OCI-LY7 (cell line): Measurements from ENCODE around the gene EXPH5. TPM values are rescaled to one million over a fixed set of nuclear protein-coding genes. Genes with fewer than 3 reads are reported as not detected.

Experiments
- BruUV-seq: library from RNA; stranded (reverse); fragments of 400-500 nt; replicated peaks from 2 replicates; lab custom pipeline; 2021; lab: Mats Ljungman, UMichigan
- CTCF ChIA-PET: fragments of 300-600 bp; sonication (Branson Sonifier 250); formaldehyde crosslinking; loops from one replicate; lab custom pipeline; 2022; ENCODE audit warnings: antibody characterized with exemption; ENCODE audit not compliant: unreplicated experiment; lab: Charles Lee
- POLR2A ChIA-PET: fragments of 300-600 bp; sonication (Branson Sonifier 250); formaldehyde crosslinking; loops from one replicate; lab custom pipeline; 2022; ENCODE audit warnings: antibody characterized with exemption; lab: Charles Lee
- DNase-seq: peaks from one replicate; pipeline ENCODE4 v3.0.0-alpha.2; 2015; ENCODE audit warnings: low spot score
- H2AFZ ChIP-seq: fragments of 200-600 bp; sonication (generic), shearing (Covaris generic); 2 replicates; pipeline ENCODE4 v1.6.1; 2014; ENCODE audit warnings: mild to moderate bottlenecking, antibody characterized with exemption, low read length, moderate library complexity
- H3K27ac ChIP-seq: fragments of 200-600 bp; sonication (generic); 2 replicates; pipeline ENCODE4 v1.5.1; 2014; ENCODE audit warnings: mixed run types, low read depth, mild to moderate bottlenecking, moderate library complexity, low read length, inconsistent platforms; ENCODE audit not compliant: poor library complexity, severe bottlenecking
- H3K36me3 ChIP-seq: fragments of 200-600 bp; sonication (generic); 2 replicates; pipeline ENCODE4 v1.6.1; 2014; ENCODE audit warnings: mild to moderate bottlenecking, antibody characterized with exemption, low read length, moderate library complexity, mixed read lengths; ENCODE audit not compliant: insufficient read depth
- H3K4me1 ChIP-seq: fragments of 200-600 bp; sonication (generic); 2 replicates; pipeline ENCODE4 v1.5.1; 2014; ENCODE audit warnings: mild to moderate bottlenecking, low read length; ENCODE audit not compliant: insufficient read depth, poor library complexity, severe bottlenecking
- H3K4me2 ChIP-seq: fragments of 200-600 bp; sonication (generic); 2 replicates; pipeline ENCODE4 v1.6.1; 2014; ENCODE audit warnings: mild to moderate bottlenecking, low read length
- H3K4me3 ChIP-seq: fragments of 200-600 bp; sonication (generic); 2 replicates; pipeline ENCODE4 v1.5.1; 2014; ENCODE audit warnings: mild to moderate bottlenecking, low read depth, low read length; ENCODE audit not compliant: poor library complexity, severe bottlenecking
- H3K79me2 ChIP-seq: fragments of 200-600 bp; sonication (generic); 2 replicates; pipeline ENCODE4 v1.6.1; 2016; ENCODE audit warnings: low read depth, mild to moderate bottlenecking, low read length, moderate library complexity, mixed read lengths; ENCODE audit not compliant: insufficient read depth
- H3K9me2 ChIP-seq: fragments of 200-600 bp; sonication (generic); 2 replicates; pipeline ENCODE4 v1.6.1; 2016; ENCODE audit warnings: mild to moderate bottlenecking, low read length, mixed read lengths; ENCODE audit not compliant: insufficient read depth
- H3K9me3 ChIP-seq: fragments of 200-600 bp; sonication (generic); 2 replicates; pipeline ENCODE4 v1.6.1; 2014; ENCODE audit warnings: mild to moderate bottlenecking, mixed run types, low read length, mixed read lengths
- H4K20me1 ChIP-seq: fragments of 200-600 bp; sonication (generic); 2 replicates; pipeline ENCODE4 v1.6.1; 2014; ENCODE audit warnings: mild to moderate bottlenecking, antibody characterized with exemption, low read length, moderate library complexity, mixed read lengths; ENCODE audit not compliant: insufficient read depth
- EZH2phosphoT487 ChIP-seq: fragments of 200-600 bp; sonication (generic); IDR thresholded peaks from 2 replicates; pipeline ENCODE4 v1.6.1; 2018; ENCODE audit warnings: low read depth, borderline replicate concordance, mild to moderate bottlenecking, mixed run types, antibody characterized with exemption, low read length, moderate library complexity, mixed read lengths
- intact Hi-C: fragments of 100-400 bp; cut with micrococcal nuclease; formaldehyde crosslinking; loops from one replicate; pipeline ENCODE4 v1.10.0; 2022; ENCODE audit not compliant: unreplicated experiment
- total RNA-seq, 2 experiments: library from RNA; depleted of rRNA in 1 of 2; stranded (reverse); fragments of >200 nt in 1 of 2; shearing (Covaris generic) in 1 of 2; gene quantifications; 2 replicates each; pipeline ENCODE4 v1.2.3, GENCODE V29; 2014 to 2022
- TF ChIP-seq, protein P1 (sequence below): fragments of 200-600 bp; sonication (generic); conservative IDR thresholded peaks from 2 replicates; pipeline ENCODE4 v1.5.1; 2014; ENCODE audit warnings: mild to moderate bottlenecking, antibody characterized with exemption, low read length, moderate library complexity, mixed read lengths

Gene EXPH5
- total RNA-seq, 2 experiments from 2014 or later: not detected

DNA sequence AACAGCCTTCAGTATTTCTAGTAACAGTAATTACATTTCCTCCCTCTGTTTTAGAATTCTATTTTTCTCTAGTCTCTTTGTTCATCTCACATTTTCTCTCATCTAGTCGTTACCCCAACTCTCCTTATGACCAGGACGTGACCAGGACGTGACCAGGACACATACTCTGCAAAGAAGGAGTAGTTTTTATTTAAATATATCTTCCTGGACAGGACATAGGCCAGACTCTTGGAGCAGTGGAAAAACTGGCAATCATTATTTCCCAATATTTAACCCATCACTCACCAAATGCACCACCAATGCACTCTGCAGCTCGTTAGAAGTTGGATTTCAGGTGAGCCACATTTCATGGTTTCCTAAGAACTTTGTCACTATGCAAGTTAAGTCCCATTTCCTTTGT is 55.1 kb downstream of the EXPH5 start:
- Histone ChIP-seq H3K9me2 (no peaks in the 10 kb centered on the region), H3K9me3 (no peaks in the 10 kb centered on the region), H3K27ac (no peak overlapping the region), H3K4me1 (no peaks in the 10 kb centered on the region), H4K20me1 (no peaks in the 10 kb centered on the region), H3K36me3 (no peaks in the 10 kb centered on the region), H3K4me2 (no peak overlapping the region), H2AFZ (no peak overlapping the region), H3K79me2 (no peaks in the 10 kb centered on the region), H3K4me3 (no peak overlapping the region)
- BruUV-seq: no TSS peak
- ChIA-PET POLR2A (no interaction called here), CTCF (no interaction called here)
- no peak for DNase-seq
- no peak for TF ChIP-seq EZH2phosphoT487
- TF ChIP-seq, protein P1, sequence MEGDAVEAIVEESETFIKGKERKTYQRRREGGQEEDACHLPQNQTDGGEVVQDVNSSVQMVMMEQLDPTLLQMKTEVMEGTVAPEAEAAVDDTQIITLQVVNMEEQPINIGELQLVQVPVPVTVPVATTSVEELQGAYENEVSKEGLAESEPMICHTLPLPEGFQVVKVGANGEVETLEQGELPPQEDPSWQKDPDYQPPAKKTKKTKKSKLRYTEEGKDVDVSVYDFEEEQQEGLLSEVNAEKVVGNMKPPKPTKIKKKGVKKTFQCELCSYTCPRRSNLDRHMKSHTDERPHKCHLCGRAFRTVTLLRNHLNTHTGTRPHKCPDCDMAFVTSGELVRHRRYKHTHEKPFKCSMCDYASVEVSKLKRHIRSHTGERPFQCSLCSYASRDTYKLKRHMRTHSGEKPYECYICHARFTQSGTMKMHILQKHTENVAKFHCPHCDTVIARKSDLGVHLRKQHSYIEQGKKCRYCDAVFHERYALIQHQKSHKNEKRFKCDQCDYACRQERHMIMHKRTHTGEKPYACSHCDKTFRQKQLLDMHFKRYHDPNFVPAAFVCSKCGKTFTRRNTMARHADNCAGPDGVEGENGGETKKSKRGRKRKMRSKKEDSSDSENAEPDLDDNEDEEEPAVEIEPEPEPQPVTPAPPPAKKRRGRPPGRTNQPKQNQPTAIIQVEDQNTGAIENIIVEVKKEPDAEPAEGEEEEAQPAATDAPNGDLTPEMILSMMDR: no peak
- intact Hi-C loops: no loop called here

DNA sequence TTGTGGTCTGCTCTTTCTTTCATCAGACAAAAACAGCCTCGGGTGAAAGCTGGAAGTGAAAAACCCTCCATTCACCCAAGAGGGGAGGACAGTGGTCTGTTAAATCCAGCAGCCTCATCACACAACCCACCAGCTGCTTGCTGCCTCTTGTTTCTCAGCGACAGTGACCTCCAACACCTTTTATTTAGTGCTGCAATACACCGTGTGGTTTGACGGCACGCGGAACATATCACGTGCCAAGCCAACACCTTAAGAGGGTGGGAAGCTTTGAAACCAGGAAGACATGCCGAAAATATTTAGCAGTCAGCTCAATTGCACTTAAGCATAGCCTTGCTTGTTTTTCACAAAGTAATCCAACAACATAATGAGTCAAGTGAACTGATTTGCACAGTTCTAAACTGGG is 55.5 kb downstream of the EXPH5 start:
- Histone ChIP-seq H3K27ac (no peak overlapping the region), H3K9me3 (no peaks in the 10 kb centered on the region), H3K9me2 (no peaks in the 10 kb centered on the region), H3K4me3 (no peak overlapping the region), H3K4me2 (no peak overlapping the region), H3K36me3 (no peaks in the 10 kb centered on the region), H3K79me2 (no peaks in the 10 kb centered on the region), H2AFZ (no peak overlapping the region), H3K4me1 (no peaks in the 10 kb centered on the region), H4K20me1 (no peaks in the 10 kb centered on the region)
- intact Hi-C loops: no loop called here
- BruUV-seq: no TSS peak
- DNase-seq: no peak
- TF ChIP-seq, protein P1: no peak
- no peak for TF ChIP-seq EZH2phosphoT487
- ChIA-PET CTCF (interaction anchor here (1.1 kb wide), 1 partner anchor 14 kb away, joined by 3 read pairs; no protein-coding TSS in a partner anchor), POLR2A (interaction anchor here (0.7 kb wide), 1 partner anchor 46 kb away, joined by 4 read pairs; no protein-coding TSS in a partner anchor)

DNA sequence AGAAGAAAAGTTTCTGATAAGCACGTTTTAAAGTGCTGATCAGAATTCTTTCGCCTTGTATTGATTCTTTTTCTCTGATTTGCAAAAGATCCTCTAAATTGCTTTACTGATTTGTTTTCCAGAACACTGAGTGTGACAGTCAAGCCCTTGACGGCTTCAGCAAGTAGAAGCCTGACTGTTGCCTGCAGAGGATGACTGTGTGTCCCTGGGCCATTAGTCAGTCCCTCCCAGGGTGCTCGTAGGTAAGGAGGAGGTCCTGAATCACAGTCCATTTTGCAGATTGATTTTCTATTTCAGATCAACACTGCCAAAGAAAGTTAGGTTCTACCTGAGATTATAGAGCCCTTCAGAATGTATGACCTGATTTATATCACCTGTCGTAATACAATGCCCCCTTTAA is 56.8 kb downstream of the EXPH5 start:
- H3K36me3 ChIP-seq: no peaks in the 10 kb centered on the region
- H2AFZ ChIP-seq: no peak overlapping the region
- H4K20me1 ChIP-seq: no peaks in the 10 kb centered on the region
- DNase-seq: no peak
- no peak for TF ChIP-seq EZH2phosphoT487
- TF ChIP-seq, protein P1: no peak
- no peaks in the 10 kb centered on the region for H3K4me1 ChIP-seq
- no peak overlapping the region for H3K4me2 ChIP-seq
- H3K4me3 ChIP-seq: no peak overlapping the region
- H3K79me2 ChIP-seq: no peaks in the 10 kb centered on the region
- intact Hi-C loops: no loop called here
- POLR2A ChIA-PET: interaction anchor here (0.6 kb wide), 1 partner anchor 84 kb away, joined by 3 read pairs; no protein-coding TSS in a partner anchor
- no TSS peak for BruUV-seq
- no peaks in the 10 kb centered on the region for H3K9me3 ChIP-seq
- no peaks in the 10 kb centered on the region for H3K9me2 ChIP-seq
- H3K27ac ChIP-seq: no peak overlapping the region
- CTCF ChIA-PET: no interaction called here
